ENCODE results near the gene REXO5. TPM values are rescaled to one million over a fixed set of nuclear protein-coding genes. Genes with fewer than 3 reads are reported as not detected.

Gene REXO5
- total and polyA plus RNA-seq, 9 donors = 0.73 to 7.6 (median 3.5) TPM

DNA sequence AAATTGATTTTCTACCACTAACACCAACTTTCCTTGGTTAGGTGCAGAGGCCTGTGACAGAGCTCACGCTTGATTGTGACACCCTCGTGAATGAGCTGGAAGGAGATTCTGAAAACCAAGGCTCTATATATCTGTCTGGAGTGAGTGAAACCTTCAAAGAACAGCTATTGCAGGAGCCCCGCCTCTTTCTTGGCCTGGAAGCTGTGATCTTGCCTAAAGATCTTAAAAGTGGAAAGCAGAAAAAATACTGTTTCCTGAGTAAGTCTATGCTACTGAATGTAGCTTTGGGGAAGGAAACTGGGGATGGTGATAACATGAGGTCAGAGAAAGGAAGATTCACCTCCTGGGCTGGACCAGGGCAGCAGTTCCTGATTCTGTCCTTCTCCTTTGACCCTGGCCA is 38.3 kb downstream of the REXO5 start:
- WGBS, 3 donors = 87 to 88% (median 87%) methylated on average over 3 of the region's 3 CpGs
- intact Hi-C loops (cut with DNase I) = loop anchor here in 2 of 4 donors (10.0 kb wide), 2 partner anchors 240 to 310 kb away; partner anchors contain the start of genes DNAH3 (in 1 of the 2) and LDAF1 (in 1 of the 2)
- no peaks in the 10 kb centered on the region for H3K36me3 ChIP-seq
- H3K4me1 ChIP-seq (ENCODE audit: insufficient read depth) = no peaks in the 10 kb centered on the region
- H3K27ac ChIP-seq = no peak overlapping the region
- no peak for DNase-seq
- H3K9me3 ChIP-seq = no peaks in the 10 kb centered on the region
- H3K4me3 ChIP-seq = no peak overlapping the region
- H3K27me3 ChIP-seq = no peaks in the 10 kb centered on the region
- TF ChIP-seq, protein P1, sequence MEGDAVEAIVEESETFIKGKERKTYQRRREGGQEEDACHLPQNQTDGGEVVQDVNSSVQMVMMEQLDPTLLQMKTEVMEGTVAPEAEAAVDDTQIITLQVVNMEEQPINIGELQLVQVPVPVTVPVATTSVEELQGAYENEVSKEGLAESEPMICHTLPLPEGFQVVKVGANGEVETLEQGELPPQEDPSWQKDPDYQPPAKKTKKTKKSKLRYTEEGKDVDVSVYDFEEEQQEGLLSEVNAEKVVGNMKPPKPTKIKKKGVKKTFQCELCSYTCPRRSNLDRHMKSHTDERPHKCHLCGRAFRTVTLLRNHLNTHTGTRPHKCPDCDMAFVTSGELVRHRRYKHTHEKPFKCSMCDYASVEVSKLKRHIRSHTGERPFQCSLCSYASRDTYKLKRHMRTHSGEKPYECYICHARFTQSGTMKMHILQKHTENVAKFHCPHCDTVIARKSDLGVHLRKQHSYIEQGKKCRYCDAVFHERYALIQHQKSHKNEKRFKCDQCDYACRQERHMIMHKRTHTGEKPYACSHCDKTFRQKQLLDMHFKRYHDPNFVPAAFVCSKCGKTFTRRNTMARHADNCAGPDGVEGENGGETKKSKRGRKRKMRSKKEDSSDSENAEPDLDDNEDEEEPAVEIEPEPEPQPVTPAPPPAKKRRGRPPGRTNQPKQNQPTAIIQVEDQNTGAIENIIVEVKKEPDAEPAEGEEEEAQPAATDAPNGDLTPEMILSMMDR (IDR thresholded peaks at IDR 0.05) = no peak
- TF ChIP-seq POLR2A (IDR thresholded peaks at IDR 0.05) (no peak), EP300 (IDR thresholded peaks at IDR 0.05) (no peak)

DNA sequence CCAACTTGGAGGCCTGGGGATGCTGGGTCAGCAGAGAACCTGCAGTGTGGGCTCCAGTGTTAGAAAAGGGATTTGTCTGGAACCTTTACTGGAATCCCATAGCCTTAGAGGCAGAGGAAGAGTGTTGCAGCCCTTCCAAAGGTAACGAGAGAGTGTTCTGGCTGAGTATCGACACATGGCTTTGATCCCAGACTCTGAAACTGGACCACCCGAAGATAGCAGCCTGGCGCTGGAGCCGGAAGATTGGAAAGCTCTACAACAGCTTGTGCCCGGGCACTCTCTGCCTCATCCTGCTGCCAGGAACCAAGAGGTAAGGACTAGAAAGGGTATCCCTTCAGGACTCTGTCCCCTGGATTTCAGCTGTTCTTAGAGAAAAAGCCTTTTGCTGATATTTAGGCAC is 39.7 kb downstream of the REXO5 start:
- TF ChIP-seq POLR2A (IDR thresholded peaks at IDR 0.05) (no peak), EP300 (IDR thresholded peaks at IDR 0.05) (no peak)
- 73 to 94% (median 82%) methylated on average over 6 of the region's 6 CpGs for WGBS, 3 donors
- DNase-seq = no peak
- no peak overlapping the region for H3K27ac ChIP-seq
- H3K36me3 ChIP-seq = no peaks in the 10 kb centered on the region
- H3K9me3 ChIP-seq = no peaks in the 10 kb centered on the region
- no peaks in the 10 kb centered on the region for H3K27me3 ChIP-seq
- peaks cover 2% of the 10 kb centered on the region for H3K4me1 ChIP-seq (ENCODE audit: insufficient read depth)
- no peak overlapping the region for H3K4me3 ChIP-seq
- intact Hi-C loops (cut with DNase I) = loop anchor here (5.0 to 10.0 kb wide), 3 partner anchors 236 to 309 kb away; partner anchors contain the start of genes DNAH3 (in 1 of the 4) and LDAF1 (in 1 of the 4)

DNA sequence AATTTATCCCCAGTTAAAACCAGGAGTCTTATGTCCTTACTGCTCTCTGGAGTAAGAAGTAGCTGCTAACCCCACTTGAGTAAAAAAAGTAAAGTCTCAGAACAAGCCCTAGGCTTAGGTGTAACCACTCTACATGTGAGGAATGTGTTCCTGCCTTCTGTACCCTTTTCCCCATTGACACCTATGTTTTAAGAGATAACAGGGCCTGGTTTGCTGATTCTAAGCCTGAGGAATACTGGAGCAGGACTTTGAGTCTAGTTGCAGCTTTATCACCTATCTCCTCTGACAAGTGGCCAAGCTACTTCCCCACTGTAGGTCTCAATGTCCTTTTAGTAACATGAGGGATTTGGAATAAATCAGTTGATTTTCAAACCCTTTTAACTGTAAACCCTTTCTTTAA is 40.2 kb downstream of the REXO5 start:
- H3K4me1 ChIP-seq (ENCODE audit: insufficient read depth) = peaks cover 2% of the 10 kb centered on the region
- H3K9me3 ChIP-seq = no peaks in the 10 kb centered on the region
- no peak overlapping the region for H3K27ac ChIP-seq
- H3K36me3 ChIP-seq = no peaks in the 10 kb centered on the region
- intact Hi-C loops (cut with DNase I) = loop anchor here (5.0 to 10.0 kb wide), 3 partner anchors 236 to 308 kb away; partner anchors contain the start of genes DNAH3 (in 1 of the 4) and LDAF1 (in 1 of the 4)
- TF ChIP-seq, protein P1 (IDR thresholded peaks at IDR 0.05) = no peak
- TF ChIP-seq EP300 (IDR thresholded peaks at IDR 0.05) (no peak), POLR2A (IDR thresholded peaks at IDR 0.05) (no peak)
- H3K27me3 ChIP-seq = no peaks in the 10 kb centered on the region
- DNase-seq = no peak
- H3K4me3 ChIP-seq = no peak overlapping the region

DNA sequence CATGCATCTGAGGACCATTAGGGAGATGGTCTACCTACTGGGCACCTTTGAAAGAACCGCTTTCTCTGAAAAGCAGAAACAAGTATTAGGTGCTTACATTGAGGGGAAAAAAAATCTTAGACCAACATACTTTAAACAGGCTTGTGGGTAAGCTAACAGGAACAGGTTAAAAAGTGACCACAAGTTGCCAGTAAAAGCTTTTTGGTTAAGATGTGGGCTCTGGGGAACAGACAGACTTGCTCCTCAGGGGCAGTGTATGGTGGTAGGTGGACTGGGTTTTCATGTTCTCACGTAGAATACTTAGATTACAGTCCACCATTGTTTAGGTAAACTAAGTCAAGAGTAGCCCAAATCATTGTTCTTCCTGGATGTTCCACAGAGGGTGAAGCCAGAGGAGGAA is 41.2 kb downstream of the REXO5 start:
- no peaks in the 10 kb centered on the region for H3K36me3 ChIP-seq
- H3K27me3 ChIP-seq = no peaks in the 10 kb centered on the region
- no peak for DNase-seq
- no peak overlapping the region for H3K27ac ChIP-seq
- no peak overlapping the region for H3K4me3 ChIP-seq
- H3K9me3 ChIP-seq = no peaks in the 10 kb centered on the region
- intact Hi-C loops (cut with DNase I) = loop anchor here (5.0 to 10.0 kb wide), 3 partner anchors 235 to 307 kb away; partner anchors contain the start of genes DNAH3 (in 1 of the 4) and LDAF1 (in 1 of the 4)
- 40 to 88% (median 86%) methylated on average over 2 of the region's 2 CpGs for WGBS, 3 donors
- TF ChIP-seq EP300 (IDR thresholded peaks at IDR 0.05) = no peak
- TF ChIP-seq, protein P1 (IDR thresholded peaks at IDR 0.05) = no peak
- TF ChIP-seq POLR2A (IDR thresholded peaks at IDR 0.05) = no peak
- peaks cover 5% of the 10 kb centered on the region for H3K4me1 ChIP-seq (ENCODE audit: insufficient read depth)

All from ovary (tissue), 9 donors.